A204.1 (cell line): ENCODE results near the gene TMEM63B.
"Not testable (repeated sequence)": the region's sequence is repeated elsewhere in the genome, so short reads cannot be mapped to it uniquely, and the experiment has no call there.

ENCODE experiments used
- FAIRE-seq: peaks from 2 replicates; lab custom pipeline; 2012; peaks lifted over from hg19 to GRCh38; lab: Jason Lieb, UNC

Gene TMEM63B

GRCh38 chr6:44127186-44128019, at the start of gene TMEM63B, which contains the start of gene MRPL14:
Gene TMEM63B (plus strand): TSS chr6:44127554. CDS start chr6:44134585, 7,031 bp downstream.
Gene MRPL14 (minus strand): TSS chr6:44127452. CDS start chr6:44116611, 10,841 bp downstream.
- FAIRE-seq, result no peak

- no peak for FAIRE-seq
These were observed 49.0 kb upstream of the TMEM63B start for GRCh38 chr6:44078219-44078826.

- FAIRE-seq, result no peak
These were observed 48.3 kb upstream of the TMEM63B start for GRCh38 chr6:44078827-44079671.

- no peak for FAIRE-seq
These were observed 47.7 kb upstream of the TMEM63B start for GRCh38 chr6:44079672-44080071.

- no peak for FAIRE-seq
These were observed 46.5 kb upstream of the TMEM63B start for GRCh38 chr6:44080561-44081521.

GRCh38 chr6:44081753-44082152, 45.6 kb upstream of the TMEM63B start:
- FAIRE-seq, result no peak

- no peak for FAIRE-seq
These were observed 44.5 kb upstream of the TMEM63B start for GRCh38 chr6:44082872-44083321.

- FAIRE-seq, result no peak
These were observed 42.9 kb upstream of the TMEM63B start for GRCh38 chr6:44084231-44085014.

- FAIRE-seq, result no peak
These were observed 42.1 kb upstream of the TMEM63B start for GRCh38 chr6:44085219-44085618.

GRCh38 chr6:44086931-44087574, 40.3 kb upstream of the TMEM63B start:
- no peak for FAIRE-seq

- no peak for FAIRE-seq
These were observed 39.7 kb upstream of the TMEM63B start for GRCh38 chr6:44087623-44088022.

GRCh38 chr6:44088827-44089590, 38.3 kb upstream of the TMEM63B start:
- FAIRE-seq, result no peak

- FAIRE-seq, result no peak
These were observed 36.9 kb upstream of the TMEM63B start for GRCh38 chr6:44090465-44090864.

- not testable (repeated sequence) for FAIRE-seq
These were observed 36.0 kb upstream of the TMEM63B start for GRCh38 chr6:44091356-44091755.

GRCh38 chr6:44091981-44092884, 35.1 kb upstream of the TMEM63B start:
- FAIRE-seq, result no peak

- FAIRE-seq, result no peak
These were observed 34.3 kb upstream of the TMEM63B start for GRCh38 chr6:44093066-44093465.

- FAIRE-seq, result no peak
These were observed 33.5 kb upstream of the TMEM63B start for GRCh38 chr6:44093750-44094402.
